ENCODE results near the gene C9orf152. TPM values are rescaled to one million over a fixed set of nuclear protein-coding genes. Genes with fewer than 3 reads are reported as not detected.

Gene C9orf152
- total and polyA plus RNA-seq, 2 experiments from 2014 or later, result not detected

DNA sequence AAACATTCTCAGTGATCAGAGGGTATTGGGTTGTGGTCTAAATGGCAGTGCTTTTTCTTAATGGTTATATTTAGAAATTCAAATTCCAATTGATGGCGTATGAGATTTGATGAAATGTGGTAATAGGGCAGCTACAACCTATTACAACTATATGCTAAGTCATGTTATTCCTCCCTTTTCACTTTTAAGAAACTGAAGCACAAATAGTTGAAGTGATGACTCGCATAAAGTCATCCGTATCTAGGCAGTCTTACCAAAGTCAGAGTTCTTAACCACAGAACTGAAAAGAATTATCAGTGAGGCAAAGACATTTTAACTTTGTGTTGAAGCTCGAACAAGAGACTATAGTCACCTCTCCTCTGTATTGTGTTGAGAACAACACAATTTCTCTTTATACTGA lies 28.2 kb downstream of the C9orf152 start:
- peaks cover 4% of the 10 kb centered on the region; the same call in 1 of the 3 replicates for H3K4me1 Mint-ChIP-seq
- no peak overlapping the region for H3K4me2 ChIP-seq

More for the DNA sequence above, 28.2 kb downstream of the C9orf152 start:
- Histone ChIP-seq H3K36me3 (ENCODE audit: insufficient read depth) (no peaks in the 10 kb centered on the region), H3K4me3 (no peak overlapping the region), H3K27ac (ENCODE audit: low read depth) (no peak overlapping the region), H3K27me3 (ENCODE audit: insufficient read depth) (no peaks in the 10 kb centered on the region), H3K9me2 (ENCODE audit: insufficient read depth) (no peaks in the 10 kb centered on the region), H3K4me1 (ENCODE audit: insufficient read depth) (peaks cover under 1% of the 10 kb centered on the region; the same call in 1 of the 2 replicates), H3K79me2 (replicated peaks; ENCODE audit: insufficient read depth) (no peaks in the 10 kb centered on the region), H4K20me1 (replicated peaks; ENCODE audit: insufficient read depth) (no peaks in the 10 kb centered on the region), H2AFZ (no peak overlapping the region), H3F3A (replicated peaks; ENCODE audit: low read depth) (no peaks in the 10 kb centered on the region)
- Mint-ChIP-seq H3K27ac (no peak overlapping the region), H3K27me3 (ENCODE audit: insufficient read depth, low read depth, poor library complexity) (peaks cover 7% of the 10 kb centered on the region), H3K9me3 (peaks cover 9% of the 10 kb centered on the region), H3K36me3 (ENCODE audit: low read depth) (peaks cover 6% of the 10 kb centered on the region; the same call in 2 of the 3 replicates), H3K4me3 (no peak overlapping the region)
- ATAC-seq (no peak), DNase-seq (ENCODE audit: low spot score) (no peak)
- TF ChIP-seq STAT1 (IDR thresholded peaks at IDR 0.05; ENCODE audit: unreplicated experiment) (no peak), NANOG (IDR thresholded peaks at IDR 0.05; ENCODE audit: borderline replicate concordance) (no peak), ZNF331 (CRISPR knock-in tag; IDR thresholded peaks at IDR 0.05; ENCODE audit: low read depth) (no peak), JUNB (IDR thresholded peaks at IDR 0.05; ENCODE audit: unreplicated experiment) (no peak), CTCF (conservative IDR thresholded peaks at IDR 0.05; ENCODE audit: low read depth in 2 of 2) (no peak), REST (IDR thresholded peaks at IDR 0.05; ENCODE audit: unreplicated experiment) (no peak), EZH2 (IDR thresholded peaks at IDR 0.05; ENCODE audit: low read depth, unreplicated experiment) (no peak), EZH2phosphoT487 (IDR thresholded peaks at IDR 0.05; ENCODE audit: unreplicated experiment) (no peak), ZNF114 (CRISPR knock-in tag; IDR thresholded peaks at IDR 0.05) (no peak), POLR2AphosphoS5 (IDR thresholded peaks at IDR 0.05; ENCODE audit: low read depth) (no peak), CREB1 (CRISPR knock-in tag; IDR thresholded peaks at IDR 0.05; ENCODE audit: low read depth) (no peak)
- TF ChIP-seq, protein P1, sequence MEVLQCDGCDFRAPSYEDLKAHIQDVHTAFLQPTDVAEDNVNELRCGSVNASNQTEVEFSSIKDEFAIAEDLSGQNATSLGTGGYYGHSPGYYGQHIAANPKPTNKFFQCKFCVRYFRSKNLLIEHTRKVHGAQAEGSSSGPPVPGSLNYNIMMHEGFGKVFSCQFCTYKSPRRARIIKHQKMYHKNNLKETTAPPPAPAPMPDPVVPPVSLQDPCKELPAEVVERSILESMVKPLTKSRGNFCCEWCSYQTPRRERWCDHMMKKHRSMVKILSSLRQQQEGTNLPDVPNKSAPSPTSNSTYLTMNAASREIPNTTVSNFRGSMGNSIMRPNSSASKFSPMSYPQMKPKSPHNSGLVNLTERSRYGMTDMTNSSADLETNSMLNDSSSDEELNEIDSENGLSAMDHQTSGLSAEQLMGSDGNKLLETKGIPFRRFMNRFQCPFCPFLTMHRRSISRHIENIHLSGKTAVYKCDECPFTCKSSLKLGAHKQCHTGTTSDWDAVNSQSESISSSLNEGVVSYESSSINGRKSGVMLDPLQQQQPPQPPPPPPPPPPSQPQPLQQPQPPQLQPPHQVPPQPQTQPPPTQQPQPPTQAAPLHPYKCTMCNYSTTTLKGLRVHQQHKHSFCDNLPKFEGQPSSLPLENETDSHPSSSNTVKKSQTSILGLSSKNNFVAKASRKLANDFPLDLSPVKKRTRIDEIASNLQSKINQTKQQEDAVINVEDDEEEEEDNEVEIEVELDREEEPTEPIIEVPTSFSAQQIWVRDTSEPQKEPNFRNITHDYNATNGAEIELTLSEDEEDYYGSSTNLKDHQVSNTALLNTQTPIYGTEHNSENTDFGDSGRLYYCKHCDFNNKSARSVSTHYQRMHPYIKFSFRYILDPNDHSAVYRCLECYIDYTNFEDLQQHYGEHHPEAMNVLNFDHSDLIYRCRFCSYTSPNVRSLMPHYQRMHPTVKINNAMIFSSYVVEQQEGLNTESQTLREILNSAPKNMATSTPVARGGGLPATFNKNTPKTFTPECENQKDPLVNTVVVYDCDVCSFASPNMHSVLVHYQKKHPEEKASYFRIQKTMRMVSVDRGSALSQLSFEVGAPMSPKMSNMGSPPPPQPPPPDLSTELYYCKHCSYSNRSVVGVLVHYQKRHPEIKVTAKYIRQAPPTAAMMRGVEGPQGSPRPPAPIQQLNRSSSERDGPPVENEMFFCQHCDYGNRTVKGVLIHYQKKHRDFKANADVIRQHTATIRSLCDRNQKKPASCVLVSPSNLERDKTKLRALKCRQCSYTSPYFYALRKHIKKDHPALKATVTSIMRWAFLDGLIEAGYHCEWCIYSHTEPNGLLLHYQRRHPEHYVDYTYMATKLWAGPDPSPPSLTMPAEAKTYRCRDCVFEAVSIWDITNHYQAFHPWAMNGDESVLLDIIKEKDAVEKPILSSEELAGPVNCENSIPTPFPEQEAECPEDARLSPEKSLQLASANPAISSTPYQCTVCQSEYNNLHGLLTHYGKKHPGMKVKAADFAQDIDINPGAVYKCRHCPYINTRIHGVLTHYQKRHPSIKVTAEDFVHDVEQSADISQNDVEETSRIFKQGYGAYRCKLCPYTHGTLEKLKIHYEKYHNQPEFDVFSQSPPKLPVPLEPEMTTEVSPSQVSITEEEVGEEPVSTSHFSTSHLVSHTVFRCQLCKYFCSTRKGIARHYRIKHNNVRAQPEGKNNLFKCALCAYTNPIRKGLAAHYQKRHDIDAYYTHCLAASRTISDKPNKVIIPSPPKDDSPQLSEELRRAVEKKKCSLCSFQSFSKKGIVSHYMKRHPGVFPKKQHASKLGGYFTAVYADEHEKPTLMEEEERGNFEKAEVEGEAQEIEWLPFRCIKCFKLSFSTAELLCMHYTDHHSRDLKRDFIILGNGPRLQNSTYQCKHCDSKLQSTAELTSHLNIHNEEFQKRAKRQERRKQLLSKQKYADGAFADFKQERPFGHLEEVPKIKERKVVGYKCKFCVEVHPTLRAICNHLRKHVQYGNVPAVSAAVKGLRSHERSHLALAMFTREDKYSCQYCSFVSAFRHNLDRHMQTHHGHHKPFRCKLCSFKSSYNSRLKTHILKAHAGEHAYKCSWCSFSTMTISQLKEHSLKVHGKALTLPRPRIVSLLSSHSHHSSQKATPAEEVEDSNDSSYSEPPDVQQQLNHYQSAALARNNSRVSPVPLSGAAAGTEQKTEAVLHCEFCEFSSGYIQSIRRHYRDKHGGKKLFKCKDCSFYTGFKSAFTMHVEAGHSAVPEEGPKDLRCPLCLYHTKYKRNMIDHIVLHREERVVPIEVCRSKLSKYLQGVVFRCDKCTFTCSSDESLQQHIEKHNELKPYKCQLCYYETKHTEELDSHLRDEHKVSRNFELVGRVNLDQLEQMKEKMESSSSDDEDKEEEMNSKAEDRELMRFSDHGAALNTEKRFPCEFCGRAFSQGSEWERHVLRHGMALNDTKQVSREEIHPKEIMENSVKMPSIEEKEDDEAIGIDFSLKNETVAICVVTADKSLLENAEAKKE (CRISPR knock-in tag; IDR thresholded peaks at IDR 0.05), result no peak
- TF ChIP-seq, protein P2, sequence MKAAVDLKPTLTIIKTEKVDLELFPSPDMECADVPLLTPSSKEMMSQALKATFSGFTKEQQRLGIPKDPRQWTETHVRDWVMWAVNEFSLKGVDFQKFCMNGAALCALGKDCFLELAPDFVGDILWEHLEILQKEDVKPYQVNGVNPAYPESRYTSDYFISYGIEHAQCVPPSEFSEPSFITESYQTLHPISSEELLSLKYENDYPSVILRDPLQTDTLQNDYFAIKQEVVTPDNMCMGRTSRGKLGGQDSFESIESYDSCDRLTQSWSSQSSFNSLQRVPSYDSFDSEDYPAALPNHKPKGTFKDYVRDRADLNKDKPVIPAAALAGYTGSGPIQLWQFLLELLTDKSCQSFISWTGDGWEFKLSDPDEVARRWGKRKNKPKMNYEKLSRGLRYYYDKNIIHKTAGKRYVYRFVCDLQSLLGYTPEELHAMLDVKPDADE (IDR thresholded peaks at IDR 0.05), result no peak
